OCI-LY1 (cell line): Measurements from ENCODE around the gene TMEM186.

Source experiments
- H2AFZ ChIP-seq: fragments of 200-600 bp; sonication (generic), shearing (Covaris generic); 2 replicates; pipeline ENCODE4 v1.6.0; 2014; ENCODE audit warnings: antibody characterized with exemption, mild to moderate bottlenecking, low read length
- H3F3A ChIP-seq: fragments of 200-600 bp; sonication (generic), shearing (Covaris generic); 2 replicates; pipeline ENCODE4 v1.6.0; 2014; ENCODE audit warnings: mild to moderate bottlenecking, antibody characterized with exemption, low read length, moderate library complexity; ENCODE audit not compliant: insufficient read depth
- H3K27ac ChIP-seq: fragments of 200-600 bp; sonication (generic); 2 replicates; pipeline ENCODE4 v1.5.1; 2014; ENCODE audit warnings: low read length, mixed run types, mild to moderate bottlenecking, low read depth; ENCODE audit not compliant: poor library complexity, severe bottlenecking
- H3K27me3 ChIP-seq: fragments of 200-600 bp; sonication (generic); 2 replicates; pipeline ENCODE4 v1.6.0; 2014; ENCODE audit warnings: antibody characterized with exemption, mild to moderate bottlenecking, low read length, moderate library complexity; ENCODE audit not compliant: insufficient read depth
- H3K36me3 ChIP-seq: fragments of 200-600 bp; sonication (generic); 2 replicates; pipeline ENCODE4 v1.6.1; 2014; ENCODE audit warnings: mild to moderate bottlenecking, antibody characterized with exemption, low read length, moderate library complexity, mixed read lengths; ENCODE audit not compliant: insufficient read depth
- H3K4me1 ChIP-seq: fragments of 200-600 bp; sonication (generic); 2 replicates; pipeline ENCODE4 v1.5.1; 2014; ENCODE audit warnings: mild to moderate bottlenecking, low read length, moderate library complexity; ENCODE audit not compliant: insufficient read depth, severe bottlenecking
- H3K4me2 ChIP-seq: fragments of 200-600 bp; sonication (generic), shearing (Covaris generic); 2 replicates; pipeline ENCODE4 v1.6.1; 2014; ENCODE audit warnings: low read length
- H3K4me3 ChIP-seq: fragments of 200-600 bp; sonication (generic); 2 replicates; pipeline ENCODE4 v1.5.1; 2014; ENCODE audit warnings: low read length, low read depth, mild to moderate bottlenecking, mixed read lengths; ENCODE audit not compliant: poor library complexity, severe bottlenecking
- H3K79me2 ChIP-seq: fragments of 200-600 bp; shearing (Covaris generic); 2 replicates; pipeline ENCODE4 v1.6.1; 2016; ENCODE audit warnings: mixed run types, low read length, mixed read lengths; ENCODE audit not compliant: insufficient read depth
- H3K9ac ChIP-seq: fragments of 200-600 bp; sonication (generic), shearing (Covaris generic); 2 replicates; pipeline ENCODE4 v1.6.1; 2014; ENCODE audit warnings: mild to moderate bottlenecking, low read length, mixed read lengths
- H3K9me2 ChIP-seq: fragments of 200-600 bp; sonication (generic), shearing (Covaris generic); 2 replicates; pipeline ENCODE4 v1.6.1; 2014; ENCODE audit warnings: low read depth, mild to moderate bottlenecking, low read length, mixed read lengths
- H3K9me3 ChIP-seq: fragments of 200-600 bp; shearing (Covaris generic); 2 replicates; pipeline ENCODE4 v1.6.1; 2014; ENCODE audit warnings: low read length, mixed read lengths
- H4K20me1 ChIP-seq: fragments of 200-600 bp; sonication (generic), shearing (Covaris generic); 2 replicates; pipeline ENCODE4 v1.6.0; 2016; ENCODE audit warnings: mild to moderate bottlenecking, low read length; ENCODE audit not compliant: insufficient read depth
- EZH2 ChIP-seq: fragments of 200-600 bp; sonication (generic), shearing (Covaris generic); IDR thresholded peaks from 2 replicates; pipeline ENCODE4 v1.8.0; 2017; ENCODE audit warnings: borderline replicate concordance, mixed run types, mild to moderate bottlenecking, antibody characterized with exemption, low read length, moderate library complexity, mixed read lengths
- TF ChIP-seq, protein P1 (sequence below): fragments of 200-600 bp; sonication (generic), shearing (Covaris generic); IDR thresholded peaks from 2 replicates; pipeline ENCODE4 v1.5.1; 2017; ENCODE audit warnings: mild to moderate bottlenecking, antibody characterized with exemption, low read length, moderate library complexity, mixed read lengths

The TMEM186 gene

GRCh38 chr16:8782673-8783072 lies 14.8 kb downstream of the TMEM186 start:
- no peaks in the 10 kb centered on the region for H4K20me1 ChIP-seq
- no peaks in the 10 kb centered on the region for H3K36me3 ChIP-seq
- TF ChIP-seq, protein P1, sequence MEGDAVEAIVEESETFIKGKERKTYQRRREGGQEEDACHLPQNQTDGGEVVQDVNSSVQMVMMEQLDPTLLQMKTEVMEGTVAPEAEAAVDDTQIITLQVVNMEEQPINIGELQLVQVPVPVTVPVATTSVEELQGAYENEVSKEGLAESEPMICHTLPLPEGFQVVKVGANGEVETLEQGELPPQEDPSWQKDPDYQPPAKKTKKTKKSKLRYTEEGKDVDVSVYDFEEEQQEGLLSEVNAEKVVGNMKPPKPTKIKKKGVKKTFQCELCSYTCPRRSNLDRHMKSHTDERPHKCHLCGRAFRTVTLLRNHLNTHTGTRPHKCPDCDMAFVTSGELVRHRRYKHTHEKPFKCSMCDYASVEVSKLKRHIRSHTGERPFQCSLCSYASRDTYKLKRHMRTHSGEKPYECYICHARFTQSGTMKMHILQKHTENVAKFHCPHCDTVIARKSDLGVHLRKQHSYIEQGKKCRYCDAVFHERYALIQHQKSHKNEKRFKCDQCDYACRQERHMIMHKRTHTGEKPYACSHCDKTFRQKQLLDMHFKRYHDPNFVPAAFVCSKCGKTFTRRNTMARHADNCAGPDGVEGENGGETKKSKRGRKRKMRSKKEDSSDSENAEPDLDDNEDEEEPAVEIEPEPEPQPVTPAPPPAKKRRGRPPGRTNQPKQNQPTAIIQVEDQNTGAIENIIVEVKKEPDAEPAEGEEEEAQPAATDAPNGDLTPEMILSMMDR, result no peak
- no peak for TF ChIP-seq EZH2
- H3K4me2 ChIP-seq, result no peak overlapping the region
- no peak overlapping the region for H2AFZ ChIP-seq
- H3F3A ChIP-seq, result no peaks in the 10 kb centered on the region
- no peaks in the 10 kb centered on the region for H3K4me1 ChIP-seq
- H3K4me3 ChIP-seq, result no peak overlapping the region
- no peaks in the 10 kb centered on the region for H3K79me2 ChIP-seq
- no peak overlapping the region for H3K27ac ChIP-seq
- no peak overlapping the region for H3K9ac ChIP-seq
- H3K27me3 ChIP-seq, result peaks cover 6% of the 10 kb centered on the region; the same call in 1 of the 2 replicates
- no peaks in the 10 kb centered on the region for H3K9me2 ChIP-seq
- H3K9me3 ChIP-seq, result no peaks in the 10 kb centered on the region

GRCh38 chr16:8781797-8782196 lies 15.6 kb downstream of the TMEM186 start:
- Histone ChIP-seq H3K9ac (no peak overlapping the region), H4K20me1 (no peaks in the 10 kb centered on the region), H3F3A (no peaks in the 10 kb centered on the region), H3K27ac (no peak overlapping the region), H3K4me1 (no peaks in the 10 kb centered on the region), H3K9me3 (no peaks in the 10 kb centered on the region), H2AFZ (no peak overlapping the region), H3K4me2 (no peak overlapping the region), H3K27me3 (peaks cover 6% of the 10 kb centered on the region; the same call in 1 of the 2 replicates), H3K36me3 (no peaks in the 10 kb centered on the region), H3K79me2 (no peaks in the 10 kb centered on the region), H3K4me3 (no peak overlapping the region), H3K9me2 (no peaks in the 10 kb centered on the region)
- no peak for TF ChIP-seq EZH2
- TF ChIP-seq, protein P1, result no peak

GRCh38 chr16:8777217-8777616 lies 20.2 kb downstream of the TMEM186 start:
- TF ChIP-seq, protein P1, result no peak
- no peak for TF ChIP-seq EZH2
- H2AFZ ChIP-seq, result no peak overlapping the region
- no peaks in the 10 kb centered on the region for H3F3A ChIP-seq
- no peaks in the 10 kb centered on the region for H3K4me1 ChIP-seq
- no peaks in the 10 kb centered on the region for H3K9me3 ChIP-seq
- H3K4me3 ChIP-seq, result no peak overlapping the region
- H3K79me2 ChIP-seq, result no peaks in the 10 kb centered on the region
- peaks cover 6% of the 10 kb centered on the region; the same call in 1 of the 2 replicates for H3K27me3 ChIP-seq
- H3K36me3 ChIP-seq, result no peaks in the 10 kb centered on the region
- H3K4me2 ChIP-seq, result no peak overlapping the region
- H4K20me1 ChIP-seq, result no peaks in the 10 kb centered on the region
- no peak overlapping the region for H3K27ac ChIP-seq
- no peaks in the 10 kb centered on the region for H3K9me2 ChIP-seq
- no peak overlapping the region for H3K9ac ChIP-seq
